NCI-H345 treated with DMSO at 0.1 percent for 48 hours (cell line): ENCODE data around the gene NECAP2.
"Not testable (repeated sequence)": the region's sequence is repeated elsewhere in the genome, so short reads cannot be mapped to it uniquely, and the experiment has no call there.

ENCODE experiments used
- DNase-seq: peaks from one replicate; lab custom pipeline; 2025; ENCODE audit not compliant: unreplicated experiment; lab: John Stamatoyannopoulos, UW

Gene NECAP2

DNA sequence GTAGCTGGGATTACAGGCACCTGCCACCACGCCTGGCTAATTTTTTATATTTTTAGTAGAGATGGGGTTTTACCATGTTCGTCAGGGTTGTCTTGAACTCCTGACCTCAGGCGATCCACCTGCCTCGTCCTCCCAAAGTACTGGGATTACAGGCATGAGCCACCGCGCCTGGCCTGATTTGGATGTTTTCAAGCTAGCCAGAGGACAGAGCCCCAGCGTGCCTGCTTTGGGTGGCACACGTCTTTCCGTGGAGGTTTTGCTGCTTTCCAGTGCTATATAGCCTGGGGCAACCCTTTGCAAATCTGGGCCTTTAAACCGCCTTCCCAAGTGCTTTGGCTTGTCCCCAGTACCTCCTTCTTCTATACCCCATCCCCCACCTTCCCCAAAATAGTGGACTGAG lies 15.6 kb downstream of the NECAP2 start:
- DNase-seq, result not testable (repeated sequence)

DNA sequence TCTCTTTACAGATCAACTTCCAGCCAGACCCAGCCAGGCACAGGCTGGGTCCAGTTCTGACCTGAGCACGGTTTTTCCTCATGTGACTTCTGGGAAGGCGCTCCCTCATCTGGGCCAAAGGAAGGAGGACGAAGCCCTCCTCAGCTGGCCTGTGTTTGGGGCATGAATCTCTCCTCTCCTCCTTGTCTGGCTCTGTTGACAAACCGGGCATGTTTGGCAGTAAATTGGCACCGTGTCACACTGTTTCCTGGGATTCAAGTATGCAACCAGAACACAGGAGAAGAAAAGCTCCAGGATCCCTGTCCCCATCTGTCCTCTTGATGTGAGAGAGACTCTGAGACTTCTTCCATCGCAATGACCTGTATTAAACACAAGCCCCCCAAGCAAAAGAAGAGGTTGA lies 18.3 kb downstream of the NECAP2 start:
- DNase-seq, result no peak

DNA sequence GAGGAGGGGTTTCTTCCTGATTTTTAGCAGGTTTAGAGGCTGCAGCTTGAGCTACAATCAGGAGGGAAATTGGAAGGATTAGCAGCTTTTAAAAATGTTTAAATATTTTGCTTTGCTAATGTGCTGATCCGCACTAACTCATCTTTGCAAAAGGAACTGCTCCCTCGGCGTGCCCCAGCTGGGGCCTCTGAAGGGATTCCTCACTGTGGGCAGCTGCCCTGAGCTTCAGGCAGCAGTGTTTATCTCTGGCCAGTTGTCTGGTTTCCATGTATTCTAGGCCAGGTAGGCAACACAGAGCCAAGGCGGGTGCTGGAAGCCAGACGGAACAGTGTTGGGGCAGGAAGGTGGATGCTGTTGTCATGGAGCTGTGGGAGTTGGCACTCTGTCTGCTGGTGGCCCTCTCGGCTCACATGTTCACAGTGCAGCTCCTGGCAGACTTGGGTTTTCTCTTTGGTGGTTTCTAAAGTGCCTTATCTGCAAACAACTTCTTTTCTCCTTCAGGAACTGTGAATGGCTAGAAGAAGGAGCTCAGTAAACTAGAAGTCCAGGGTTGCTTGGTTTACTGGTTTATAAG lies 18.9 kb downstream of the NECAP2 start:
- DNase-seq, result no peak

DNA sequence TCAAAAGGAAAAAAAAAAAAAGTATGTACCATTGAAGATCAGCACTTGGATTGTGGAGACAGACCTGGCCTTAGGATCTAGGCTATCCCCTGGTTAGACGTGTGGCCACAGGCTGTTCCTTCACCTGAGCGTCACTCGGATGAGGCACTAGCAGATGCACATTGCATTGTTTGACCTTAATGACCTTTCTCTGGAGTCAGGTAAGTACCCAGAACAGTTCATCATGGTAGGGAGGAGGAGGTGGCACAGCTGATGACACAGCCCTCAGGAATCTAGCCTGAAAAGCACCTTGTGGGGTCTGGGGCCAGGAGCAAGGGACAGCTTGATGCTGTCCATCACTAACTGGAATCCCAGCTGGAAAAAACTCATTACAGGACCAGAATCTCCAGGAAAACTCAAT lies 21.2 kb downstream of the NECAP2 start:
- DNase-seq, result no peak

DNA sequence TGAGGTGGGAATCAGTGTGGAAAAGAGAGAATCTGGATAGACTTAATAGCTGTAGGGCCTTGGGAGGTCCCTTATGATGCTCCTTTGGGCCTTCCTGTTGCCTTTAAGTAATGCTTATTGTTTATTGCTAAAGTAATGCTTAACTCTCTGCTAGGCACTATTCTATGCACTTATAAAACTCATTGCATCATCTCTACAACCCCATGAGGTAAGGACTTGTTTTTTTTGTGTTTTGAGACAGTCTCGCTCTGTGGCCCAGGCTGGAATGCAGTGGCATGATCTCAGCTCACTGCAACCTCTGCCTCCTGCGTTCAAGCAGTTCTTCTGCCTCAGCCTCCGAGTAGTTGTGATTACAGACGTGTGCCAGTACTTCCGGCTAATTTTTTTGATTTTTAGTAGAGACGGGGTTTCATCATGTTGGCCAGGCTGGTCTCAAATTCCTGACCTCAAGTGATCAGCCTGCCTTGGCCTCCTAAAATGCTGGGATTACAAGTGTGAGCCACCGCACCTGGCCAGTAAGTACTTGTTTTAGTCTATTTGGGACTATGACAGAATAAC lies 22.3 kb downstream of the NECAP2 start:
- DNase-seq, result no peak

DNA sequence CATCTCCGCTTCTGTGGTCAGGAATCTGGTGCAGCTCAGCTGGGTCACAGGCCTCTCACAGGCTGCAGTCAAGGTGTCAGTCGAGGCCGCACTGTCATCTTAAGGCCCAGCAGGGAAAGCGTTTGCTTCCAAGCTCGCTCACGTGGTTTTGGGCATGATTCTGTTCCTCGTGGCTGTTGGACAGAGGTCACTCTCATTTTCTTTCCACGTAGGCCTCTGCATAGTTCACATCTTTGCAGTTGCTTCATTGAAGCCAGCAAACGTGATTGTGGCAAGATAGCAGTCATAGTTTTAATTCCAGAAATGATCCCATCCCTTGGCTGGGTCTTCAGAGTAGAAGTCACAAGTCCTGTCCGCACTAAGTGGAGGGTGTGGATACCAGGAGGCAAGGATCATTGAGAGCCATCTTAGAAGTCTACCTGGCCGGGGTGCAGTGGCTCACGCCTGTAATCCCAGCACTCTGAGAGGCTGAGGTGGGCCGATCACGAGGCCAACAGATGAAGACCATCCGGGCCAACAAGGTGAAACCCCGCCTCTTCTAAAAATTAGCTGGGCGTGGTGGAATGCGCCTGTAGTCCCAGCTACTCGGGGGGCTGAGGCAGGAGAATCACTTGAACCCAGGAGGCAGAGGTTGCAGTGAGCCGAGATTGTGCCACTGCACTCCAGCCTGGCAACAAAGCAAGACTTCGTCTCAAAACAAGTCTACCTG lies 24.5 kb downstream of the NECAP2 start:
- DNase-seq, result no peak

DNA sequence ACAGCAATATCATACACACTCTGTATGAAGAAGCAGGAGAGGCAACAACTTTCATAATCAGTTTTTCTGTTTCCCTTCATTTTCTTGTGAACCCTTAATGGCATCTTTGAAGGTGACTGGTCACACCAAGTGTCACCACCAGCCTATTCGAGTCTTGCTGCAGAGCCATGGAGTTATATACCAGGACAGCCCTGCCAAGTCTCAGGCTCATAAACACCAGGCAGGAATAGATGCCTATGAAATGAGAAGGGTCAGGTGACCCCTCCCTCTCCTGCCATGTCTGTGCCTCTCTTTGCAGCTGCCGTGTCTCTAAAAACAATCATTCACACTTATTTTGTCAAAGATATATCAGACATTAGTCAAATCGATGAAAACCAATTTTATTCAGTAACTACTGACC lies 28.0 kb downstream of the NECAP2 start:
- no peak for DNase-seq

DNA sequence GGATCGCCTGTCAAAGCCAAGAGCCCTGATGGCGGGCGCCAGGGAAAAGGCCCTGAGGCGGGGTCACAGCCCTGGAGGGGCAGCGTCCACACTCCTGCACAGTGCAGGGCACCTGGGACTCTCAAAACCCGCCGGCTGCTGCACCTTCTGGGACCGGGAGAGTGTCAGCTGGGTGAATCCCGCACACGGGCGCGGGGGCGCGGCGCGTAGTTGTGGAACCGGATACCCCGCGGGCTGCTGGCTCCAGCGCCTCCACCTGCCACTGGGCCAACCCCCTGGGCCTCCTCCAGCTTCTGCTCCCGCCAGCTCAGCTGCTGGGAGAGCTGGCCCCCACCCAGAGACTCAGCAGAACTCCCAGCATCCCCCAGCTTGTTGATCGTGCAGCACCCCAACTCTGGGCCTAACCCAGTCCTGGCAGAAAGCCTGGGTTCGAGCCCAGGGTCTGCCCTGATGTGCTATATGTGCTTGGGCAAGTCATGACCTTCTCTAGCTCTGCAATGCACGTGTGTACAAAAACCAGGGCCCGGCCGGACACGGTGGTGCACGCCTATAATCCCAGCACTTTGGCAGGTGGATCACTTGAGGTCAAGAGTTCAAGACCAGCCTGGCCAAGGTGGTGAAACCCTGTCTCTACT lies 33.8 kb downstream of the NECAP2 start:
- no peak for DNase-seq

DNA sequence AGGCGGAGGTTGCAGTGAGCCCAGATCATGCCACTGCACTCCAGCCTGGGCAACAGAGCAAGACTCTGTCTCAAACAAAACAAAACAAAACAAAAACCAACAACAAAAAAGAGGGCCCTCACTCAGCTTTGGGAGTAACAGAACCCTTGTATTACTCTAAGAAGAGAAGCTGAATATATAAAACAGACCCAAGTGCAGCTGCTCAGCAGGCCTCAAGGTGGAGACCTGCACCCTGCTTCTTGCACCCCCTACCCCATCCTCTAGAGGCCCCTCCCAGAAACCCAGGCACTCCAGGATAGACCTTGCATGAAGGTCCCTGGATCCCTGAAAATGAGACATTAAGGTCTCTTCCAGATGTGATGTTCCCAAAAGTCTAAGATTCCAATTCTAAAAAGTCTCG lies 34.4 kb downstream of the NECAP2 start:
- not testable (repeated sequence) for DNase-seq

DNA sequence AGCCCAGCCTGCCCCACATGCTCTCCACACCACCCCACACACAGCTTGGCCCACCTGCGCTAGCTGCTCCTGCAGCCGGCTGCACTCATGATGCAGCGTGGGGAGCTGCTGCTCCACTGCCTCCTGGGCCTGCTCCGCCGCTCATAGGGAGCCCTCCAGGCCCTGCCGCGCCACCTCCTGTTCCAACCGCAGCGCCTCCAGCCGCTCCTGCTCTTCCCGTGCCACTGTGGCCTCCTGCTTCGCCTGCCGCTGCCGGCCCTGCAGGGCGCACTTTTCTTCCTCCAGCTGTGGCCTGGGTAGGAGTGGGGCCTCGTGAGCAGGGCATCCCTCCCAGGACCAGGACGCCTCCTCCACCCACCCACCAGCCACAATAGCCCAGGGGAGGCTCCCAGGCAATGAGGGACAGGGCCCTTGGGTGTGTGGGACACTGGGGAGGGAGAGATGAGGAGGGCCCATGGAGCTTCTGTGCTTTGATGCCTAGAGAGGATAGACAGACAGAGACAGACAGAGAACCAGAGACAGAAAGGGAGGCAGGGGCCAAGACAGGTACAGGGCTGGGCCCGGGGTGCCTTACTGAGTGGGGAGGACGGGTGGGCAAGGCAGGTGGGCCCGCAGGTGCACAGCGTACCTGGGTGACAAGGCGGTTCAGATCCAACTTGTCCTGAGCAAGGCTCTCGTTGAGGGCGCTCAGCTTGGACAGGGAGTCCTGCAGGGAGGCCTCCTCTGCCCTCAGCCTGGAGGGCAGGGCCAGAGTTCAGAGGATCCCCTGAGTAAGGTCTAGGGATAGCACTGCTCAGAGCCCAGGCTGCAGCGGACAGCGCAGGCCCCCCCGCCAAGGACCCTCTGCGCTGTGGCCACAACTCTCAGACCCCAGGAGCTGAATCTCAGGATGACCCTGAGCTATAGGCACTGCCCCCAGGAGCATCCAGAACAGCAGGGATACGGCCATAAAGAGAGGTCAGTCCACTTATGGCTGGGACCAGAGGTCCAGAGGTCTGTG lies 35.5 kb downstream of the NECAP2 start:
- not testable (repeated sequence) for DNase-seq

DNA sequence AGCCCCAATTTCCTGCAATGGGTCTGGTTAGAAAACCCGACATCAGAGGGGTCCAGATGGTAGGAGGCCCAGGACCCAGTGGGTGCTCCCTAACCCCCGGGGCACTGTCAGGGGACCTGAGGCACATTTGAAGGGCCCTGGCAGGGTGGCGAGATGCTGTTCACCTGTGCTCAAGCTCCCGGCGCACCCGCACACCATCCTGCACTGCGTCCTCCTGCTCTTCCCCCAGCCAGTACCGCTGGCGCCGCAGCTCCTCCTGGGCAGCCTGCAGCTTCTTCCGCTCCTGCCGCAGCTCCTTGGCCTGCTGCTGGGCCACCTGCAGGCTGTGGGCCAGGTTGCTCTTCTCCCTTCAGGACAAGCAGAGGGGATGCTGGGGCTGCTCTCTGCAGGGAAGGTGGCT lies 37.6 kb downstream of the NECAP2 start:
- DNase-seq, result no peak

DNA sequence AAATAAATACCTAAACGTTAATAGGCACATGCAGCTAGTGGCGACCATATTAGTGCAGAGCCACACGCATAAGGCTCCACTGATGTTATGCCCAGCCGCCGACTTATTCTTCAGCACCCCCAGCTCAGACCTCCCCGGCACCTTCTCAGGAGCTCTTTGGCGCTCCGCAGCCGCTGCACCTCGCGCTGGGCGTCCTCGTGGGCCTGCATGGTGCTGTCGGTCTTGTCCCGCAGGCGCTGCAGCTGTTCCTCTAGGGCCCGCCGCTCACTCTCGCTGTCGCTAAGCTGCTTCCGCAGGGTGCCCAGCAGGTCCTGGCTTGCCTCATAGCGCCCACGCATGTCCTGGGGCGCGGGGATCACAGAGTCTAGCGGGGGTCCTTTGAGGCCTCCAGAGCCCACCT lies 42.6 kb downstream of the NECAP2 start:
- not testable (repeated sequence) for DNase-seq

DNA sequence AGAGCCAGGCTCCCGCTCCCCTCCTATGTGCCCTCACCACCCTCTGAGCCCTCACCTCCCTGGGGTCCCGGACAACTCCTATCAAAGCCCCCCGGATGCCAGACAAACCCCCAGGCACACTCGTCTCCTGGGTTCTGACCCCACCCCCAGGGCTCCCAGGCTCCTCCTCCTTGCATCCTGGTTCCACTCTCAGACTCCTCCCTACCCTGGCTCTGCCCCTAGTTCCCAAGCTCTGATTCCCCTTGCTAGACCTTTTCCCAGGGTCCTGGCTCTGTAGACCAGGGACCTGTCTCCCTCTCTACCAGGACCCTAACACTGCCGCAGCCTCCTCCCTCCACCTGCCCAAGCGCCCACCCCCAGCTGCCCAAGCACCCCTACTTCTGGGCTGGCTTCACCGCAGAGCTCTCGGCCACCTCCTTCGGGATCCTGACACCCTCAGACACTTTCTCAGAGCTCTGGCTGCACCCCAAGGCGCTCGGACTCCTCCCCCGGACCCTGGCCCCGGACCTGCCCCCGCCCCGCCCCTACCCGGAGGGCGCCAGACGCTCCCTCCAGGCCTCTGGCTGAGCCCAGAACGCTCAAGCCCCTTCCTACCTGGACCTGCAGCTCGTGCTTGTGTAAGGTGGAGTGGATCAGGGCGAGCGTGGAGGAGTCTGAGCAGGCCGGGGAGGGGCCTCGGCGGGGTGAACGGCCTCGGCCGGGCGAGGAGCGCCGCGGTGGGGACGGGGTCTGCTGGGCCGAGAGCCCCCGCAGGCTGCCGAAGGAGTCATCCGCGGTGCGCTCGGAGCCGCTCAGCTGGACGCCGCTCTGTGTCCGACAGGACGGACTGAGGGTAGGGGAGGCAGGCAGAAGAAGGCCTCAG lies 43.3 kb downstream of the NECAP2 start:
- DNase-seq, result not testable (repeated sequence)

DNA sequence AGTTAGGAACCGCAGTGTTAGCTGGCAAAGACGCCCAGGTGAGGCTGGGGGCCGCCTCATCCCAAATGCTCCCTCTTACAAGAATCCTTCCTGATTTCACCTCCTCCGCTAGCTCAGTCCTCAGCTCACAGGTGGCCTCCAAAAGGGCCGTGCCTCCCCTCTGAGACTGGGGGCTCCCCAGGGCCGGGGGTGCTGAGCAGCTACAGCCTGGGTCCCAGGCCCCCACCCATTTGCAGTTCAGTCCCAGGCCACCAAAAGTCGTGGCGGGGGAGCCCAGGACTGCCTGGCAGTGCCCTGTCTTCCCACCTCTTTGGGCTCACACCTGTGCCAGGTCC lies 43.9 kb downstream of the NECAP2 start:
- DNase-seq, result no peak

DNA sequence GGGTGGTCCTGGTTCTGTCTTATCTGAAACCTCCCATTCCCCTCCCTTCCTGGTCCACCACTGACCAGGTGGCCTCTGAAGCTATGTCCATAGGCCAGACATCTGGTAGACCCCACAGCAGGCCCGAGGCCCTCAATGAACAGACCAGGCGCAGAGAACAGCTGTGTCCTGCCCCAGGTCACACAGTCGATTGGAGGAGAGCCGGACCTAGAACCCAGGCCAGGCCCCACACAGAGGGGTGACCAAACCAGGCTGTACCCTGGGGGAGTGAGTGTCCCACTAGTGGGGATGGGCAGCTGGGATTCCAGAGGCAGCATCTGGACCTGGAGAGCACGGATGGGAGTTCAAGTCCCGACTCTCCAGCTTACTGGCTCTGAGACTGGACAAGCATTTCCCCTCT lies 44.4 kb downstream of the NECAP2 start:
- DNase-seq, result no peak

DNA sequence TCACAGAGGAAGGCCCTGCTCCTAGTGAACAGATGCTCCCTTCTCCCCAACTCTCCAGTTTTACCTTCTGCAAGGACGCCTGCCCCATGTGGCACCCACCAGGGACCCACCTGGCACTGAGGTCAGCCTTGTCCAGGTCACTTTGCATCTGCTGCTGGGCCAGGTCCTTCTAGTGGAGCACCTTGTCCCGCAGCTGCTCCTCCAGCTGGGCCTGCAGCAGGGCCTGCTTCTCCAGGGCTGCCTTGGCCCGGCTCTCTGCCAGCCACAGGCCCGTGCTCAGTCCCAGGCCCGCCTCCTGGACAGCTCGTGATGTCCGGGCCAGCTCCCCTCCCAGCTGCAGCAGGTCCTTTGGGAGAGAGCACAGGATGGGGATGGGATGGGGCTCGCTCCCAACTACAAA lies 45.8 kb downstream of the NECAP2 start:
- not testable (repeated sequence) for DNase-seq

DNA sequence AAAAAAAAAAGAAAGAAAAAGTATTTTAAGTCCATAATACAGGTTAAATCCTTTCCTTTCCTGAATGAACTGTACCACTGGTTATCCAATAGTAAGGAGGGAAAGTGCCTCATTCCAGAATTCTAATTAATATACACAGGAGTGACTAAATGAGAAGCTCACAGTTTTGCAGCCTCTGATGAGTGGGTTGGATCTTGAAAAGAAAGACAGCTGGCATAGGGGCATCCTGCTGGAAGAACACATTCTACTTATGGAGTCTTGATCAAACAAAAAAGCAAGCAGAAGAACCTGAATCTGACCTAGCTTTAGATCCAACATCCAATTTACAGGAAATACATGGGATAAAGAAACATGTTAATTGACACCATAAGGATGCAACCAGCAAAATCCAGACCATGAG lies 46.5 kb downstream of the NECAP2 start:
- DNase-seq, result not testable (repeated sequence)

DNA sequence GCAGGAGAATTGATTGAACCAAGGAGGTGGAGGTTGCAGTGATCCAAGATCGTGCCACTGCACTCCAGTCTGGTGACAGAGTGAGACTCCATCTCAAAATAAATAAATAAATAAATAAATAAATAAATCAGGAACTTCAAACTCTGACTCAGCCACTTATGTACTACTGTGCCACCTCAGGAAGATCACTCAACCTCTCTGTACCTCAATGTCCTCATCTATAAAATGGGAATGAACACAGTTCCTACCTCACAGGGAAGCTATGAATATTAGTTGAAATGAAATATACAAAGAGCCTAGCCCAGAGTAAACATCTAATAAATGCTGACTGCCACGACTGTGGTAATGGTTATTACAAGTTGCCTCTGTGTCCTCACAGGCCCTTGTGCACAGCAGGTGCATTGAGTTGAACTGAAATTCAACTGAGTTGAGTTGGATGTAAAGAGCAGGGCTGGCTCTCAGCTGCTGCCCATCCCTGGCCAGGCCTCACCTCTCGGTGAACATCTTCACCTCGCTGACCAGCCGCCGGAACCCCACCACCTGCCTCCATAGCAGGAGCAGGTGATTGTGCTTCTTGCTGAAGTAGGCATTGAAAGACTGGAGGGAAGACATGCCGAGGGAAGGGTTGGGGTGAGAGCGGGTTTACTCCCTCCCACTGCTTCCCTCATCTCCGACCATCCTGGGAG lies 48.8 kb downstream of the NECAP2 start:
- DNase-seq, result not testable (repeated sequence)

DNA sequence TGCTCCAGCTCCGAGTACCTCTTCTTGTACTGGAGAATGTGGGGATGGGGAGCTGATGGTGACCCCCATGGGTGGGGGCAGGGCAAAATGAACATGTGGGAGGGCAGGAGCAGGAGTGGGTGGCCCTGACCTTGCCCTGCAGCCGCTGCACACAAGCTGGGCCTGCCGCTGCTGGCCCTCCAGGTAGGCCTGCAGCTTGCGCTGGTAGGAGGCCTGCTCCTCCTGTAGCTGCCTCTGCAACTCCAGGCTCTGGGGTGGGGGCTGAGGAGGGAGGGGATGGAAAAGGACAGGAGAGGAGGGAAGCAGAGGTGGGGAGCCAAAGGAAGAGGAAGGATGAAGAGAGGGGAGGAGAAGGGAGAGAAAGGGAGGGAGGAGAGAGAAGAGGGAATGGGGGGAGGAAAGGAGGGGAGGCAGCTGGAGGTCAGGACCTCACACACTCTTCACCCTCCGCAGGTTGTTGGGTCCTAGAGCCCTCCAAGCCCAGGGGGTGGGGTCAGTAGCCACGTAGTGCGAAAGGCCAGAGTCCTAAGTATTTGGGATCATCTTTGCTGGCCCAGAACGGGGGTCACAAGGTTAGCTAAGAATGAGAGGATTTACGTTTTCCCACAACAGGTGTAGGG lies 50.6 kb downstream of the NECAP2 start:
- no peak for DNase-seq
